ENCODE results near the gene ANGPTL4.
"Not testable (repeated sequence)": the region's sequence is repeated elsewhere in the genome, so short reads cannot be mapped to it uniquely, and the experiment has no call there.

Gene ANGPTL4

GRCh38 chr19:8363803-8364771 lies at the start of gene ANGPTL4:
Gene ANGPTL4 (plus strand): TSS chr19:8364155. CDS start chr19:8364322, 167 bp downstream.
- DNase-seq: peak; percentile 77

GRCh38 chr19:8314981-8315640 lies 48.8 kb upstream of the ANGPTL4 start:
- not testable (repeated sequence) for DNase-seq

GRCh38 chr19:8316351-8317125 lies 47.4 kb upstream of the ANGPTL4 start:
- DNase-seq: no peak

- DNase-seq: not testable (repeated sequence)
Observed at GRCh38 chr19:8318835-8319234, 45.1 kb upstream of the ANGPTL4 start.

GRCh38 chr19:8319807-8320520 lies 44.0 kb upstream of the ANGPTL4 start:
- DNase-seq: no peak

GRCh38 chr19:8320564-8321066 lies 43.3 kb upstream of the ANGPTL4 start:
- DNase-seq: no peak

- DNase-seq: peak; percentile 99
Observed at GRCh38 chr19:8321067-8321985, 42.6 kb upstream of the ANGPTL4 start, which contains the start of the genes NDUFA7 and RPS28. Gene NDUFA7 (minus strand): TSS chr19:8321375. CDS start chr19:8321358, 17 bp downstream. Gene RPS28 (plus strand): TSS chr19:8321496. CDS start chr19:8321531, 35 bp downstream.

GRCh38 chr19:8321986-8322637 lies 41.8 kb upstream of the ANGPTL4 start:
- DNase-seq: no peak

- no peak for DNase-seq
Observed at GRCh38 chr19:8322638-8322997, 41.3 kb upstream of the ANGPTL4 start.

- no peak for DNase-seq
Observed at GRCh38 chr19:8323781-8324185, 40.2 kb upstream of the ANGPTL4 start.

- DNase-seq: no peak
Observed at GRCh38 chr19:8324186-8325050, 39.5 kb upstream of the ANGPTL4 start.

GRCh38 chr19:8325454-8325853 lies 38.5 kb upstream of the ANGPTL4 start:
- DNase-seq: no peak

- no peak for DNase-seq
Observed at GRCh38 chr19:8329996-8330395, 34.0 kb upstream of the ANGPTL4 start.

- no peak for DNase-seq
Observed at GRCh38 chr19:8331263-8331845, 32.6 kb upstream of the ANGPTL4 start.

GRCh38 chr19:8332976-8333766 lies 30.8 kb upstream of the ANGPTL4 start:
- no peak for DNase-seq

GRCh38 chr19:8333767-8334457 lies 30.0 kb upstream of the ANGPTL4 start:
- no peak for DNase-seq

All from stimulated activated CD8-positive, alpha-beta memory T cell treated with anti-CD3 and anti-CD28 coated beads, Interleukin-4, amount 100 ng/mL, for 48 hours (primary cell).